ENCODE results near the gene AMN.

Gene AMN

DNA sequence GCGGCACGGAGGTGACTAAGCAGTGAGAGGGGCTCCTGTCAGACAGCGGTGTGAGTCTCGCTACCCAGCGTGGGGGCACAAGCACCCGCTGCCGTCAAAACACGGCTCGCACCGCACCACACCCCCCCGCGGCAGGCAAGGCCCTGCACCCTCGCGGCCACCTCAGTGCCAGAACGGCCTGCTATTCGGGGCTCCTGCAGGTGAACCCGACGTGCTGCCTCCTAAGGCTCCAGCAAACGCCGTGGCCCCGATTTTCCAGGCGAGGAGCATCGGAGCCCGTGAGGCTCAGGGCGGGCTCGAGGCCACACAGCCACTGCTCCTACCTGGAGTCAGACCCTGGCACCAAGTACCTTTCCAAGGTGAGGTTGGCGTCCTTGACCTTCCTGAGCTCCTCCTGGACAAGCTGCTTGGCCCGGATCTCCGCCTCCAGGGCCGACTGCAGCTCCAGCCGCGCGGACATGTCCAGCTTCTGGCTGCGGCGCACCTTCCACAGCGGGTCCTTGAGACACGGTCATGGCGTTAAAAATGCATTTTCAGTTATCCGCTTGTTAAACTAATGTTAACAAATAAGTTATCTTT lies 41.8 kb downstream of the AMN start:
- Histone ChIP-seq H3K27me3 (no peaks in the 10 kb centered on the region), H3K36me3 (peaks cover 99 to 100% (median 100%) of the 10 kb centered on the region in 3 donors)
- TF ChIP-seq CTCF (IDR thresholded peaks at IDR 0.05), result no peak

DNA sequence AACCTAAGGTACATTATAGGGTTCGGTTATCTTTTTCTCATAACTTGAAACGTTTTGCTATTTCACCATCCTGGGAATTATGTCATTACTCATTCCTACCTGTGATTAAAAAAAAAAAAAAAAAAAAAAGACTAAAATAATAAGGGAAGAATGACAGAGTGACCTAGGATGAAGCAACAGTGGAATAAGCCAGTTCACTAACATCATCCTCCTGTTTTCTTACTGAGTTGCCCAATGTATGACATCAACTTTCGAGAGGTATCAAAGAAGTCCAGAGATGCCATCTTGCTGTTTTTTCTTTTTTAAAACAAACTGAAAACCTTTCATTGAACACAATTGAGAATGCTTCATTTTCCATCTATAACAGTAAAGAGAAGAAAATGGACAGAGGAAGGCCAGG lies 42.8 kb downstream of the AMN start:
- H3K4me1 ChIP-seq, result no peaks in the 10 kb centered on the region
- intact Hi-C loops (cut with DNase I; ENCODE audit: low total_unique reads), result no loop called here
- no peaks in the 10 kb centered on the region for H3K9me3 ChIP-seq
- DNase-seq, result no peak
- no peak overlapping the region for H3K27ac ChIP-seq
- no peak overlapping the region for H3K4me3 ChIP-seq
- H3K27me3 ChIP-seq, result no peaks in the 10 kb centered on the region
- no peak for TF ChIP-seq CTCF (IDR thresholded peaks at IDR 0.05)
- H3K36me3 ChIP-seq, result peaks cover 99 to 100% (median 100%) of the 10 kb centered on the region in 3 donors

More for the DNA sequence above, 41.8 kb downstream of the AMN start:
- no peak for DNase-seq
- Histone ChIP-seq H3K4me1 (no peaks in the 10 kb centered on the region), H3K9me3 (no peaks in the 10 kb centered on the region), H3K27ac (no peak overlapping the region), H3K4me3 (no peak overlapping the region)
- intact Hi-C loops (cut with DNase I; ENCODE audit: low total_unique reads), result no loop called here

GRCh38 chr14:102965971-102966655 lies 43.6 kb downstream of the AMN start:
- intact Hi-C loops (cut with DNase I; ENCODE audit: low total_unique reads), result no loop called here
- no peak for DNase-seq
- no peaks in the 10 kb centered on the region for H3K4me1 ChIP-seq
- no peaks in the 10 kb centered on the region for H3K9me3 ChIP-seq
- H3K27me3 ChIP-seq, result no peaks in the 10 kb centered on the region
- H3K36me3 ChIP-seq, result peaks cover 99 to 100% (median 100%) of the 10 kb centered on the region in 3 donors
- no peak overlapping the region for H3K4me3 ChIP-seq
- H3K27ac ChIP-seq, result no peak overlapping the region
- no peak for TF ChIP-seq CTCF (IDR thresholded peaks at IDR 0.05)

DNA sequence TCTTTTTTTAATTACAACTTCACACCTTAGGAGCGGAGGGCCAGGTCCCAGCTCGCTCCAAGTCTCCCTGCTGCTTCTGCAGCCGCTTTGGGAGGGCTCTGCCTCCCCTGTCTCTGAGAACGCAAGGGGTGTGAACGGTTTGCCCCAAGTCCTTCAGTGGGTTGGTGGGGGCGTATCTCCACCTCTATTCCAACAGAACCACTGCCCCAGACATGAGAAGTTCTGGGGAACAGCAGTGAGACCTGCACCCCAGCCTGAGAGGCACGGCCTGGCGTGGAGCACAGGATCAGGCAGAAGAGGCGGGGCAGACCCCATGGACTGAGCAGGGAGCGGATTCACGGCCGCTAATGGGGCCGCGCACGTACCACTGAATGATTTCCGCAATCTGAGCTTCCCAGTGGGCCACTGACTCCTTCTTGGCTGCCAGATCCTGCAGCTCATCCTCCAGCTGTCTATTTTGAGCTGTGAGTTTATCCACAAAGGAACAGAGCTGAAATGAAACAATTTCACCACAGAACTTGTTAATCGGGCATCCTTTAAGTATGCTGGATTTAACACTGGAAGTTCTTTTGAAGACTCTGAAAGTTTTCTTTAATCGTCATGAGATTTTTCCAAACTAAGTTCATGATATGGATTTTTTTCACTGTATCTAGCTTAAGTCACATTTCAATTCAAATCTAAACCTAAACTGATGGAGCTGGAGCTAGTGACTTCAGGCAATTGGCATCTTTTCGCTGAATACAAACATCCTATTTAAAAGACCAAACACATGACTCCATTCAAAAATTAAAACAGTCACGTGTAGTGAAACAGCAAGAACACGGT lies 44.4 kb downstream of the AMN start:
- Histone ChIP-seq H3K27me3 (no peaks in the 10 kb centered on the region), H3K36me3 (peaks cover 99 to 100% (median 100%) of the 10 kb centered on the region in 3 donors), H3K4me1 (no peaks in the 10 kb centered on the region), H3K27ac (no peak overlapping the region), H3K9me3 (no peaks in the 10 kb centered on the region), H3K4me3 (no peak overlapping the region)
- TF ChIP-seq CTCF (IDR thresholded peaks at IDR 0.05), result no peak
- no peak for DNase-seq
- intact Hi-C loops (cut with DNase I; ENCODE audit: low total_unique reads), result no loop called here

DNA sequence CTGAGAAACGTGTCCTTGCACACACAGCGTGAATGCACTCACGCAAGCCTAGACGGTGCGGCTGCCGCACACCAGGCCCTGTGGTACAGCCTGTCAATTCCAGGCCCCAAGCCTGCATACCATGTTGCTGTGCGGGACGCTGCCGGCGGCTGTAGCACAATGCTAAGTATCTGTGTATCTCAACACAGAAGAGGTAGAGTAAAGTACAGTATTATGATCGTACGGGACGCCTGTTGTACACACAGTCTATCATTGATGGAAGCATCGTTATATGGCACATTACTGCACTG lies 45.0 kb downstream of the AMN start:
- Histone ChIP-seq H3K36me3 (peaks cover 97 to 100% (median 99%) of the 10 kb centered on the region in 3 donors), H3K4me1 (no peaks in the 10 kb centered on the region), H3K27me3 (no peaks in the 10 kb centered on the region), H3K27ac (no peak overlapping the region), H3K9me3 (no peaks in the 10 kb centered on the region), H3K4me3 (no peak overlapping the region)
- intact Hi-C loops (cut with DNase I; ENCODE audit: low total_unique reads), result no loop called here
- peak in 1 of 2 donors; percentile 33 for DNase-seq
- no peak for TF ChIP-seq CTCF (IDR thresholded peaks at IDR 0.05)

All from tibial artery (tissue), 4 donors.